Tibial artery (tissue), 4 donors: ENCODE data around the gene MPRIP.
"Not testable (repeated sequence)": the region's sequence is repeated elsewhere in the genome, so short reads cannot be mapped to it uniquely, and the experiment has no call there.

ENCODE experiments used
- DNase-seq, 2 donors: peaks; one replicate each; pipeline ENCODE4 v3.0.0-alpha.2; 2019
- H3K27ac ChIP-seq, 2 donors: fragments of 200-600 bp; sonication (generic) in 1 of 2; 1 replicate in 1 of 2; 2 replicates in 1 of 2; pipeline ENCODE4 v1.5.1; 2018 to 2019; ENCODE audit warnings: mild to moderate bottlenecking in 1 of 2
- H3K27me3 ChIP-seq, 2 donors: fragments of 200-600 bp; sonication (generic) in 1 of 2; one replicate each; pipeline versions ENCODE4 v1.5.1 to v1.6.0; 2016 to 2019
- H3K36me3 ChIP-seq, 3 donors: fragments of 200-600 bp; sonication (generic) in 2 of 3; one replicate each; pipeline ENCODE4 v1.5.1; 2016 to 2019; ENCODE audit warnings: mild to moderate bottlenecking in 2 of 3
- H3K4me1 ChIP-seq, 4 donors: fragments of 200-600 bp; sonication (generic) in 2 of 4; 1 replicate in 3 of 4; 2 replicates in 1 of 4; pipeline ENCODE4 v1.5.1; 2016 to 2019
- H3K4me3 ChIP-seq, 2 donors: fragments of 200-600 bp; sonication (generic) in 1 of 2; 1 replicate in 1 of 2; 2 replicates in 1 of 2; pipeline ENCODE4 v1.5.1; 2018 to 2019; ENCODE audit warnings: mild to moderate bottlenecking in 2 of 2
- H3K9me3 ChIP-seq, 3 donors: fragments of 200-600 bp; sonication (generic) in 1 of 3; one replicate each; pipeline ENCODE4 v1.5.1; 2016 to 2019
- CTCF ChIP-seq, 2 experiments: fragments of 200-600 bp in 1 of 2; fragments of 450-650 bp in 1 of 2; IDR thresholded peaks; one replicate each; pipeline ENCODE4 v1.5.1; 2017 to 2019; ENCODE audit warnings: antibody characterized with exemption in 2 of 2, mild to moderate bottlenecking in 1 of 2, moderate library complexity in 1 of 2
- intact Hi-C: fragments of 100-400 bp; cut with DNase I; formaldehyde crosslinking; loops from one replicate; pipeline ENCODE4 v1.15.0; 2023; ENCODE audit warnings: low total_unique reads

MPRIP gene

GRCh38 chr17:17008621-17009397 lies 33.4 kb upstream of the MPRIP start:
- not testable (repeated sequence) for H3K27me3 ChIP-seq, H3K4me3 ChIP-seq, H3K36me3 ChIP-seq, H3K9me3 ChIP-seq
- DNase-seq, result peak in 1 of 2 donors; percentile 40
- intact Hi-C loops, result loop anchor here (10.0 kb wide), 3 partner anchors 116 to 226 kb away; partner anchors contain the start of genes FLCN and PLD6
- H3K27ac ChIP-seq, result peak overlapping the region; percentile 5 to 55
- H3K4me1 ChIP-seq, result peaks cover 0 to 30% (median 17%) of the 10 kb centered on the region in 4 donors

GRCh38 chr17:17009972-17010371 lies 32.3 kb upstream of the MPRIP start:
- not testable (repeated sequence) for H3K36me3 ChIP-seq, H3K27me3 ChIP-seq, H3K9me3 ChIP-seq, H3K4me3 ChIP-seq
- peak in 1 of 2 donors; percentile 67 for DNase-seq
- Histone ChIP-seq H3K4me1 (peaks cover 0 to 18% (median 9%) of the 10 kb centered on the region in 4 donors), H3K27ac (peak overlapping the region; percentile 5 to 55)
- peak in 1 of 2 experiments; percentile 18 for TF ChIP-seq CTCF (IDR thresholded peaks at IDR 0.05)
- intact Hi-C loops, result loop anchor here (10.0 kb wide), 3 partner anchors 115 to 225 kb away; partner anchors contain the start of genes FLCN and PLD6

- H3K27me3 ChIP-seq, intact Hi-C loops, H3K9me3 ChIP-seq, H3K4me3 ChIP-seq, H3K36me3 ChIP-seq: not testable (repeated sequence)
- peak in 1 of 2 donors; percentile 83 for DNase-seq
- peaks cover 0 to 12% (median 5%) of the 10 kb centered on the region in 4 donors for H3K4me1 ChIP-seq
- peak overlapping the region; percentile 41 to 61 for H3K27ac ChIP-seq
Observed at GRCh38 chr17:17010545-17011034, 31.7 kb upstream of the MPRIP start.

- H3K9me3 ChIP-seq, H3K4me3 ChIP-seq, intact Hi-C loops, H3K27me3 ChIP-seq, H3K36me3 ChIP-seq: not testable (repeated sequence)
- Histone ChIP-seq H3K4me1 (peaks cover 0 to 11% (median 5%) of the 10 kb centered on the region in 4 donors), H3K27ac (peak overlapping the region; percentile 37 to 58)
- DNase-seq, result peak; percentile 64 to 82
Observed at GRCh38 chr17:17011043-17011907, 31.0 kb upstream of the MPRIP start.

GRCh38 chr17:17013828-17014747 lies 28.2 kb upstream of the MPRIP start:
- H3K4me3 ChIP-seq, H3K27ac ChIP-seq, H3K9me3 ChIP-seq, H3K36me3 ChIP-seq, intact Hi-C loops, H3K27me3 ChIP-seq: not testable (repeated sequence)
- DNase-seq, result peak in 1 of 2 donors; percentile 48
- H3K4me1 ChIP-seq, result peaks cover 0 to 12% (median 6%) of the 10 kb centered on the region in 4 donors

GRCh38 chr17:17014748-17015124 lies 27.5 kb upstream of the MPRIP start:
- H3K9me3 ChIP-seq, H3K27ac ChIP-seq, intact Hi-C loops, H3K4me3 ChIP-seq, H3K27me3 ChIP-seq, H3K36me3 ChIP-seq: not testable (repeated sequence)
- DNase-seq, result peak in 1 of 2 donors; percentile 53
- peaks cover 0 to 14% (median 1%) of the 10 kb centered on the region in 4 donors for H3K4me1 ChIP-seq

GRCh38 chr17:17015230-17015629 lies 27.0 kb upstream of the MPRIP start:
- Histone ChIP-seq H3K36me3 (no peaks in the 10 kb centered on the region), H3K27ac (no peak overlapping the region), H3K9me3 (no peaks in the 10 kb centered on the region), H3K4me1 (peaks cover 0 to 15% (median 0%) of the 10 kb centered on the region in 4 donors), H3K27me3 (no peaks in the 10 kb centered on the region), H3K4me3 (no peak overlapping the region)
- DNase-seq, result no peak
- intact Hi-C loops, result no loop called here
- TF ChIP-seq CTCF (IDR thresholded peaks at IDR 0.05), result no peak

- H3K4me3 ChIP-seq, H3K9me3 ChIP-seq, H3K36me3 ChIP-seq, H3K27ac ChIP-seq, H3K27me3 ChIP-seq, intact Hi-C loops: not testable (repeated sequence)
- peaks cover 0 to 24% (median 11%) of the 10 kb centered on the region in 4 donors for H3K4me1 ChIP-seq
- peak in 1 of 2 donors; percentile 25 for DNase-seq
Observed at GRCh38 chr17:17016199-17017197, 25.8 kb upstream of the MPRIP start.
